Measurements from ENCODE around the gene TMEM19. TPM values are rescaled to one million over a fixed set of nuclear protein-coding genes. Genes with fewer than 3 reads are reported as not detected.

Gene TMEM19
- total and polyA plus RNA-seq, 9 donors = 3.9 to 16.1 (median 11.2) TPM

DNA sequence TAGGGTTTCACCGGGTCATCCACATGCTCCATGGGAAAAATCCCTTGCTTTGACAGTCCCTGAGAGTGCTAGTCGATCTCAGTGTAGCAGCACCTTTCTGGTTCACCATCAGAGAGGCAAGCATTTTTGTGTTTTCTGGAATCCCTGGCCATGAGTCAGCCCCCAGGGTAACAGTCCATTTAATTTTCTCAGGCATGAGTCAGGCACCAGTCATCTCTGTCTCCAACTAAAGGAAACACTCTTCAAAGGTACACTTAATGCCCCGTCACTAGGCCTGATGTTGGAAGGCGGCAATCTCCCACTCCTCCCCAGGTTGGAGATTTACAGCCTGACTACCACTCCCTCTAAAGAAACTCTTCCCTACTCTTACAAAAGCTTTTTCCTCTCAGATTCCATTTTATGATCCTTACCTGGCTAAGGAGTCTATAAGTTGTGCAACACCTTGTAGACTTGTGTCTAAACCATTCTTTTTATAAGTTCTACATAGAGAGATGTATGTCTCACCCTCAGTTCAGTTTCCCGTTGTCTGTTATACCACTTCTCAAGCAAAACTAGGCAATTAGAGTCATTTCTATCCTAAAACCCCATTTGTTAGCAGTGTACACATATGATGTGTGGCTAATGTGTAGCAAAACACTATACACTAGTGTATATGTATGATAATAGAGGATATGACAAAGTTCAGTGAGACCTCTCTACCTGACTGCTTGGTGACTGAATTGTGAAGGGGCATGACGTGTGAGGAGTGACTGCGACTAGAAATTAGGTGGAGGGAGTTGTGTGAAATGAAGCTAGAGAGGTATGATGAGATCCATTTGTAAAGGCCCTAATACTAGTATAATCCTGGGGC lies 24.6 kb downstream of the TMEM19 start:
- intact Hi-C loops (cut with DNase I) = no loop called here
- no peak overlapping the region for H3K4me3 ChIP-seq
- no peaks in the 10 kb centered on the region for H3K36me3 ChIP-seq
- TF ChIP-seq POLR2A (IDR thresholded peaks at IDR 0.05) = no peak
- TF ChIP-seq EP300 (IDR thresholded peaks at IDR 0.05) = no peak
- TF ChIP-seq, protein P1, sequence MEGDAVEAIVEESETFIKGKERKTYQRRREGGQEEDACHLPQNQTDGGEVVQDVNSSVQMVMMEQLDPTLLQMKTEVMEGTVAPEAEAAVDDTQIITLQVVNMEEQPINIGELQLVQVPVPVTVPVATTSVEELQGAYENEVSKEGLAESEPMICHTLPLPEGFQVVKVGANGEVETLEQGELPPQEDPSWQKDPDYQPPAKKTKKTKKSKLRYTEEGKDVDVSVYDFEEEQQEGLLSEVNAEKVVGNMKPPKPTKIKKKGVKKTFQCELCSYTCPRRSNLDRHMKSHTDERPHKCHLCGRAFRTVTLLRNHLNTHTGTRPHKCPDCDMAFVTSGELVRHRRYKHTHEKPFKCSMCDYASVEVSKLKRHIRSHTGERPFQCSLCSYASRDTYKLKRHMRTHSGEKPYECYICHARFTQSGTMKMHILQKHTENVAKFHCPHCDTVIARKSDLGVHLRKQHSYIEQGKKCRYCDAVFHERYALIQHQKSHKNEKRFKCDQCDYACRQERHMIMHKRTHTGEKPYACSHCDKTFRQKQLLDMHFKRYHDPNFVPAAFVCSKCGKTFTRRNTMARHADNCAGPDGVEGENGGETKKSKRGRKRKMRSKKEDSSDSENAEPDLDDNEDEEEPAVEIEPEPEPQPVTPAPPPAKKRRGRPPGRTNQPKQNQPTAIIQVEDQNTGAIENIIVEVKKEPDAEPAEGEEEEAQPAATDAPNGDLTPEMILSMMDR (IDR thresholded peaks at IDR 0.05) = no peak
- H3K27me3 ChIP-seq = no peaks in the 10 kb centered on the region
- H3K9me3 ChIP-seq = no peaks in the 10 kb centered on the region
- no peak for DNase-seq
- no peaks in the 10 kb centered on the region for H3K4me1 ChIP-seq (ENCODE audit: insufficient read depth)
- 85 to 88% (median 86%) methylated on average over 7 of the region's 7 CpGs for WGBS, 3 donors
- no peak overlapping the region for H3K27ac ChIP-seq

DNA sequence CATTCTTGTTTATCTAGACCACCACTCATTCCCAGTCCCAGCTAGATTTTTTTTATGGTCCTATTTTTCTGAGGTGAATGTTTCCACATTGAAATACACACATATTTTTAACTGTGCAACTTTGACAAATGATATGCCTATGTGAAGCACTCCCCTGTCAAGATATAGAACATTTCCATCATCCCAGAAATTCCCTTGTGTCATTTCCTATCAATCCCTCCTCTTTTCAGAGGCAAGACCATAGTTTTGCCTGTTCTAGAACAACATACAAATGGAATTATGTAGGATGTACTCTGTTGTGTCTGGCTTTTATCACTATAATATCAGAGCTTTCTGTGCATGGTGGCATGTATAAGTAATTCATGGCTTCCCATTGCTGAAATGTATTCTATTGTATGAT lies 32.7 kb downstream of the TMEM19 start:
- H3K36me3 ChIP-seq = no peaks in the 10 kb centered on the region
- H3K4me1 ChIP-seq (ENCODE audit: insufficient read depth) = no peaks in the 10 kb centered on the region
- no peaks in the 10 kb centered on the region for H3K27me3 ChIP-seq
- TF ChIP-seq POLR2A (IDR thresholded peaks at IDR 0.05) (no peak), EP300 (IDR thresholded peaks at IDR 0.05) (no peak)
- TF ChIP-seq, protein P1 (IDR thresholded peaks at IDR 0.05) = no peak
- intact Hi-C loops (cut with DNase I) = no loop called here
- no peak for DNase-seq
- H3K9me3 ChIP-seq = no peaks in the 10 kb centered on the region
- no peak overlapping the region for H3K4me3 ChIP-seq
- H3K27ac ChIP-seq = no peak overlapping the region

DNA sequence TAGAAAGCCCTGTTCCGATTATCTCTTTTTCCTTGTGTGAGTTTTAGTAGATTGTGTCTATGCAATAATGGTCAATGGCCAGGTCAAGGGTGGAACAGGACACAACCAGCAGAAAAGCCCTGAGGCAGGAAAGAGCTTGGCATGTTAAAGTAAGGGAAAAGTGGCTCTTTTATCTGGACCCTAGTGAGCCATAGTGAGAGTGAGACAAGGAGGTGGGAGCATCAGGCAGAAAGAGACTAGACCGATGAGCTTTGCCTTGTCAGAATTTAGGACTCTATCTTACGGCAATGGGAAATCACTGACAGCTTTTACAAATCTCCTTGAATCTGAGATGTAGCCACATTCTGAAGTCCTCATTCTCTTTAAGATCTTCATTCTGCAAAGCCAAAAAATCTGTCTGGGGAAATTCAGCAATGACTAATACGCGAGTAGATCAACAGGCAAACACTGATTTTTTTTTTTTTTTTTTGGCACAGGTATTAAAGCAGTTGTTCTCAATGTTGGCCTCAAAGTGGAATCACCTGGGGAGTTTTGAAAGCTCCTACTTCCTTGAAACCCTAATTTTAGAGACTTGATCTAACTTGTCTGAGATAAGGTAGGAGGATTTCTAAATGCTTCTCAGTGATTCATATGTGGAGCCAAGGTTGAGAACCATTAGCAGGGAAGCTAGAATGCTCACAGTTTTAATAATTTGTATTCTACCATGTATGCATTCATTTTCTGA lies 33.9 kb downstream of the TMEM19 start:
- TF ChIP-seq, protein P1 (IDR thresholded peaks at IDR 0.05) = no peak
- TF ChIP-seq EP300 (IDR thresholded peaks at IDR 0.05) = no peak
- no peak for TF ChIP-seq POLR2A (IDR thresholded peaks at IDR 0.05)
- 85 to 87% (median 87%) methylated on average over 5 of the region's 5 CpGs for WGBS, 3 donors
- intact Hi-C loops (cut with DNase I) = no loop called here

DNA sequence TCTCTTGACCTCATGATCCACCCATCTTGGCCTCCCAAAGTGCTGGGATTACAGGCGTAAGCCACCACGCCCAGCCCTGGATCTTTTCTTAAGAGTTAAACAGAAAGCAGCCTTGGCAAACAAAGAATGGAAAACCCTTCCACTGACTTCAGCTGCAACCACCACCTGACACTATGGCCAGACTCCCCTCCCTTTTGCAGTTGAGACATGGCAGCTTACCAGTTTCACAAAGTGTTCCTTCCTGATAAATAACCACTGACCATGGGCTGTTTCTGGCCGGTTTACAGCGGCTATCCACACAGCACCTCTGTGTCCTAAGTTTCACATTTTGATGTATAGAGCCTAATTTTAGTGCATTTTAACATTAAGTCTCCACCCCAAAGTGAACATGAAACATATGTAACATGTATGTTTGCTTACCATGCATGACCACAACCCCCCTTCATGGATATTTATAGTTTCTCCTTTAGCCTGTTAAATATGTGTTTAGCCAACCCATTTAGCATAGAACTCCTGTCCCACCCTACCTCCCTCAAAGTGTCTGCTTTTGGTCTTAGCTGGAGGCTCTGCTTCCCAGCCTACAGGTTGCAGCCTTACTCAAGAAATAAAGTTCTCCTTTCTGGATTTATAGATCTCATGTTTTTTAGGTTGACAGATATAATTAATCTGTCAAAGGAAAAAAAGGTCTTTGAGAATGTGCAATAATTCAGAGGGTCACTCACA lies 36.1 kb downstream of the TMEM19 start:
- Histone ChIP-seq H3K27me3 (no peaks in the 10 kb centered on the region), H3K36me3 (no peaks in the 10 kb centered on the region), H3K4me3 (no peak overlapping the region), H3K9me3 (no peaks in the 10 kb centered on the region), H3K27ac (no peak overlapping the region), H3K4me1 (ENCODE audit: insufficient read depth) (no peaks in the 10 kb centered on the region)
- intact Hi-C loops (cut with DNase I) = no loop called here
- TF ChIP-seq POLR2A (IDR thresholded peaks at IDR 0.05) = no peak
- no peak for TF ChIP-seq EP300 (IDR thresholded peaks at IDR 0.05)
- TF ChIP-seq, protein P1 (IDR thresholded peaks at IDR 0.05) = no peak
- DNase-seq = no peak
- WGBS, 3 donors = 87 to 88% (median 87%) methylated on average over 4 of the region's 4 CpGs

More for the DNA sequence above, 33.9 kb downstream of the TMEM19 start:
- no peaks in the 10 kb centered on the region for H3K27me3 ChIP-seq
- H3K9me3 ChIP-seq = no peaks in the 10 kb centered on the region
- no peaks in the 10 kb centered on the region for H3K36me3 ChIP-seq
- H3K27ac ChIP-seq = no peak overlapping the region
- no peaks in the 10 kb centered on the region for H3K4me1 ChIP-seq (ENCODE audit: insufficient read depth)
- DNase-seq = no peak
- H3K4me3 ChIP-seq = no peak overlapping the region
